ENCODE data around the gene FHIT.

DNA sequence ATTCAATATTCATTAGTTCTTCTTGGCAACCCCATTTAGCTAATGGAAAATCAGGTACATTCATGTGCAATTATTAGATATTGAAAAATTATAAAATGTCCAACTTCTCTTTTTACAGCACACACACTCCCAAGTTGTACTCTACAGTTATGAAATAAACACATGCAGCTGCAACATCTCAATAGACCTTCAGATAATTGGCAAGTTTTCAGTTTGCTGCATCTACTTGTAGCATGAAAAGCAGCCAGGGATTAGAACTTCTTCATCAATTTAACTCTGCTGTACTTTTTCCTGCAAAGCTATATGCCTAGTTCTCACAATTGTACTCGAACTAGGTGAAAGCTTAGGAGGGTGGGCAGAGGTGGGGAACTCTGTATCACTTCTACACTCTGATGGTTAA, 46.6 kb upstream of the FHIT start:
- TF ChIP-seq POLR2A (IDR thresholded peaks at IDR 0.05; ENCODE audit: low read length) (no peak), GATA1 (IDR thresholded peaks at IDR 0.05; ENCODE audit: low read depth, low read length) (no peak)

All from erythroblast (primary cell).